ENCODE results near the gene MCOLN1. TPM values are rescaled to one million over a fixed set of nuclear protein-coding genes. Genes with fewer than 3 reads are reported as not detected.

MCOLN1 gene
- total RNA-seq (2022) (13.1 TPM in 2 replicates), Bru-seq, nascent RNA (percentile 40 among the genes with signal in this experiment), BruChase-seq, experiment 1, labeled RNA remaining after a 6-hour chase (percentile 50 among the genes with signal in this experiment), BruChase-seq, experiment 2, labeled RNA remaining after a 2-hour chase (percentile 42 among the genes with signal in this experiment)
- long read RNA-seq, transcript MCOLN1-201 (14 exons, 2,082 nt): major isoform, 21 of 25 reads
- long read RNA-seq, partial matches to known transcripts: 0 of 25 reads
- long read RNA-seq, other reads (novel, unspliced or antisense): 4 of 25 reads

DNA sequence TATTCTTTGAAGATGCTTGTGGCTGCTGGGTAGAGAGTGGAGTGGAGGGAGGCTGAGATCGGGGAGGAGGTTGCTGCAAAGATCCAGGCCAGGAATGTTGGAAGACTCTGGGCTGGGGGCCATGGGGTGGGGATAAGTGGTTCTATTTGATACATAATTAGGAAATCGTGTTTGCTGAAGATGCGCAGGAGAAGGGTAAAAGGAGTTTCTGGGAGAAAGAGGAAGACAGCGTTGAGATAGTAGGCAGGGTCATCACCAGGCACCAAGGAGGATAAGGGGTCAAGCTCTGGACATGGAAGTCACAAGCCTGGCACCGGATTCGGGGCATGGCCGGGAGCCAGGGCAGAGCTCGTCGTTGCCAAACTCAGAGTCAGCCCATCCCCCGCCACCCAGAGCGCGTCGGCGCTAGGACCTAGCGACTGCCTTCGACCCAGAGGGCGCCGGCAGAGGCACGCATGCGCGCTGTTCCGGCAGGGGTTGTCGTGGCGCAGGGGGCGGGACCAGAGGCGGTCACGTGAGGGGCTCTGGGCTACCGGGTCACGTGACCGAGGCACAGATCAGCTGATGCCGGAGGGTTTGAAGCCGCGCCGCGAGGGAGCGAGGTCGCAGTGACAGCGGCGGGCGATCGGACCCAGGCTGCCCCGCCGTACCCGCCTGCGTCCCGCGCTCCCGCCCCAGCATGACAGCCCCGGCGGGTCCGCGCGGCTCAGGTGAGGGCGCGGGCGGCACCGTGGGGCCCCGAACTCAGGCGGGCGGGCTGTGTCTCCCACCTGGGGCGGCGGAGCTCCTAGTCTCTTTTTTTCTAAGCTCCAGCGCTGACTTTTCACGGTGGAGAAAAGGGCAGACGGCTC is at the start of gene MCOLN1:
TSS of gene MCOLN1 (plus strand) at position 553 of the 851 bp plus-strand sequence. CDS start at position 680, 127 bp downstream.
- H3K27me3 Mint-ChIP-seq (ENCODE audit: unreplicated experiment): no peaks in the 10 kb centered on the region
- BruUV-seq (replicated peaks): no TSS peak
- peaks cover 25% of the 10 kb centered on the region for H3K36me3 Mint-ChIP-seq (ENCODE audit: insufficient read depth, unreplicated experiment)
- TF ChIP-seq, protein P1, sequence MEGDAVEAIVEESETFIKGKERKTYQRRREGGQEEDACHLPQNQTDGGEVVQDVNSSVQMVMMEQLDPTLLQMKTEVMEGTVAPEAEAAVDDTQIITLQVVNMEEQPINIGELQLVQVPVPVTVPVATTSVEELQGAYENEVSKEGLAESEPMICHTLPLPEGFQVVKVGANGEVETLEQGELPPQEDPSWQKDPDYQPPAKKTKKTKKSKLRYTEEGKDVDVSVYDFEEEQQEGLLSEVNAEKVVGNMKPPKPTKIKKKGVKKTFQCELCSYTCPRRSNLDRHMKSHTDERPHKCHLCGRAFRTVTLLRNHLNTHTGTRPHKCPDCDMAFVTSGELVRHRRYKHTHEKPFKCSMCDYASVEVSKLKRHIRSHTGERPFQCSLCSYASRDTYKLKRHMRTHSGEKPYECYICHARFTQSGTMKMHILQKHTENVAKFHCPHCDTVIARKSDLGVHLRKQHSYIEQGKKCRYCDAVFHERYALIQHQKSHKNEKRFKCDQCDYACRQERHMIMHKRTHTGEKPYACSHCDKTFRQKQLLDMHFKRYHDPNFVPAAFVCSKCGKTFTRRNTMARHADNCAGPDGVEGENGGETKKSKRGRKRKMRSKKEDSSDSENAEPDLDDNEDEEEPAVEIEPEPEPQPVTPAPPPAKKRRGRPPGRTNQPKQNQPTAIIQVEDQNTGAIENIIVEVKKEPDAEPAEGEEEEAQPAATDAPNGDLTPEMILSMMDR (IDR thresholded peaks at IDR 0.05; ENCODE audit: unreplicated experiment): no peak
- H3K27ac Mint-ChIP-seq (ENCODE audit: unreplicated experiment): peak within 1 kb of the TSS; percentile 83
- intact Hi-C loops (cut with micrococcal nuclease; ENCODE audit: unreplicated experiment): no loop called here
- H3K4me1 Mint-ChIP-seq (ENCODE audit: low read depth, unreplicated experiment): peaks cover 9% of the 10 kb centered on the region
- H3K4me3 Mint-ChIP-seq (ENCODE audit: low read depth, unreplicated experiment): peak within 1 kb of the TSS; percentile 62
- CTCF ChIA-PET: interaction anchor here (0.5 to 0.8 kb wide), 2 partner anchors 149 to 168 kb away, joined by 3 to 4 read pairs; no protein-coding TSS in a partner anchor
- peak; percentile 97 for DNase-seq
- no peaks in the 10 kb centered on the region for H3K9me3 Mint-ChIP-seq (ENCODE audit: low read depth, unreplicated experiment)

DNA sequence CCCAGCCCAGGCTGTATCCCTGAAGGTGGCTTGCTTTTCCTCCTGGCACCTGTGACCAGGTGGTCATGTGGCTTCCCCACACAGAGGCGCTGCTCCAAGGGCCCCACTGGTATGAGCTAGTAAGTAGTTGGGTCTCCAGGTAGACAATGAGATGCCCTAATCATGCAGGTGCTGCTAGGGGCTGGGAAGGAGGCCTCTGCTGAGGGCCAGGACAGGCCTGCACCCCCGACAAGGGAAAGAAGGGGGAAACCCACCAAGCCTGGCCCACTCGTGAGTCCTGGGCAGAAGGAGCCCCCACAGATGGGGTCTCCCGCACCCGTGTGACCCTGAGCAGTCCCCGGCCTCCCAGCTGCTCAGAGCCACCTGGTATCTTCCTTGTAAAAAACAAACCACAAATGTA is 46.8 kb upstream of the MCOLN1 start:
- no TSS peak for BruUV-seq (replicated peaks)
- intact Hi-C loops (cut with micrococcal nuclease; ENCODE audit: unreplicated experiment): no loop called here
- no peak overlapping the region for H3K27ac Mint-ChIP-seq (ENCODE audit: unreplicated experiment)
- H3K27me3 Mint-ChIP-seq (ENCODE audit: unreplicated experiment): no peaks in the 10 kb centered on the region
- TF ChIP-seq, protein P1 (IDR thresholded peaks at IDR 0.05; ENCODE audit: unreplicated experiment): no peak
- H3K4me1 Mint-ChIP-seq (ENCODE audit: low read depth, unreplicated experiment): no peaks in the 10 kb centered on the region
- H3K9me3 Mint-ChIP-seq (ENCODE audit: low read depth, unreplicated experiment): no peaks in the 10 kb centered on the region
- DNase-seq: no peak
- H3K4me3 Mint-ChIP-seq (ENCODE audit: low read depth, unreplicated experiment): no peak overlapping the region
- peaks cover 28% of the 10 kb centered on the region for H3K36me3 Mint-ChIP-seq (ENCODE audit: insufficient read depth, unreplicated experiment)
- CTCF ChIA-PET: no interaction called here

DNA sequence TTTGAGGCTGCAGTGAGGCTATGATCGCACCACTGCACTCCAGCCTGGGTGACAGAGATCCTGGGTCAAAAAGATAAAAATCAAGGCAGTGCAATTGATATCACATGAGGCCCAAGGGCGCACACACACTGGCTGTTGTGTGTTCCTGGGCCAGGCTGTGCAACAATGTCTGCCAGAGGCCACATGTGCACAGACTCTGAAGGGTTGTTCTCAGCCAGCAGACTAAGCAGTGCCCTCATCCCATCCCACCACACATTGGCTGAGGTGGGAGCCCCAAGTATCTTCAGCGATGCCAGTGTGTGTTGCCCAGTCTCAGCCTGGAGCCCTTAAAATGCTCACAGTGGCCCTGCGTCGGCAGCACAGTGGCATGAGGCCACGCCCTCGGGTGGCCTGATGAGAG is 46.2 kb upstream of the MCOLN1 start:
- no peaks in the 10 kb centered on the region for H3K27me3 Mint-ChIP-seq (ENCODE audit: unreplicated experiment)
- H3K4me1 Mint-ChIP-seq (ENCODE audit: low read depth, unreplicated experiment): no peaks in the 10 kb centered on the region
- peaks cover 28% of the 10 kb centered on the region for H3K36me3 Mint-ChIP-seq (ENCODE audit: insufficient read depth, unreplicated experiment)
- DNase-seq: no peak
- no TSS peak for BruUV-seq (replicated peaks)
- CTCF ChIA-PET: no interaction called here
- H3K4me3 Mint-ChIP-seq (ENCODE audit: low read depth, unreplicated experiment): no peak overlapping the region
- TF ChIP-seq, protein P1 (IDR thresholded peaks at IDR 0.05; ENCODE audit: unreplicated experiment): no peak
- intact Hi-C loops (cut with micrococcal nuclease; ENCODE audit: unreplicated experiment): no loop called here
- no peaks in the 10 kb centered on the region for H3K9me3 Mint-ChIP-seq (ENCODE audit: low read depth, unreplicated experiment)
- no peak overlapping the region for H3K27ac Mint-ChIP-seq (ENCODE audit: unreplicated experiment)

DNA sequence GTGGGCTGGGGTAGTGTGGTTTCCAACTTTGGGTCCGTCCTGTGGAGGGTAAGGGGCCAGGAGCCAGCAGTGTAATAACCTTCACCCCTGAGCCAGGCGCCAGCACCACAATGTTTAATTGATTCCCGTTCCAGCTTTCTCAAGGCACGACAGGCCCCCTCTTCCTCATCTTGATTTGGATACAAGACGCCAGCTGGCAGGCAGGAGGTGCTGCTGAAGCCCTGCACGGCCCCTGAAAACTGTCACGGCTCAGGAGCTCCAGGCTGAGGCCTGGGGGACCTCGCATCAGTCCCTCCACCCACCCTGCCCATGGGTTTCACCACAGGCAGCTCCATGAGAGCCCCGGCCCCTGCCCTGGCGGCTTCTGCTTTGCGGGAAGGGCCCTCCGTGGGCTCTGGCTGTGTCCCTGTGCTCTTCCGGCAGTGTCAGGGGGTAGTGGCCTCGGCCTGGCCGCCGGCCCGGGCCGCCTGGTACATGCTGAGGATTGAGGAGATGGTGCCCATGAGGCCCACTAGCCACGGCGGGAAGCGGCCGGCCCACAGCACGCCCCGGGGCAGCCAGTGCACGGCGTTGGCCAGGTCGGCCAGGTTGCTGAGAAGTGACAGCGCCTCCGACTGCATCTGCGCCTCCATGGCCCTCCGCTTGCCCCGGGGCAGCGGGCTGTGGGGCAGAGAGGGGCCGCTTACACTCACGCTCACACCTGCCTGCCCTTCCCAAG is 45.5 kb upstream of the MCOLN1 start:
- Mint-ChIP-seq H3K4me1 (ENCODE audit: low read depth, unreplicated experiment) (no peaks in the 10 kb centered on the region), H3K27ac (ENCODE audit: unreplicated experiment) (no peak overlapping the region), H3K9me3 (ENCODE audit: low read depth, unreplicated experiment) (no peaks in the 10 kb centered on the region), H3K4me3 (ENCODE audit: low read depth, unreplicated experiment) (no peak overlapping the region), H3K36me3 (ENCODE audit: insufficient read depth, unreplicated experiment) (peaks cover 24% of the 10 kb centered on the region), H3K27me3 (ENCODE audit: unreplicated experiment) (no peaks in the 10 kb centered on the region)
- DNase-seq: no peak
- no TSS peak for BruUV-seq (replicated peaks)
- intact Hi-C loops (cut with micrococcal nuclease; ENCODE audit: unreplicated experiment): no loop called here
- TF ChIP-seq, protein P1 (IDR thresholded peaks at IDR 0.05; ENCODE audit: unreplicated experiment): no peak
- CTCF ChIA-PET: no interaction called here
